Epithelial cell of esophagus (primary cell): ENCODE measurements around the gene ITGB2.
"Not testable (repeated sequence)": the region's sequence is repeated elsewhere in the genome, so short reads cannot be mapped to it uniquely, and the experiment has no call there.

Source experiments
- DNase-seq: peaks from one replicate; pipeline ENCODE4 v3.0.0; 2010; ENCODE audit warnings: low read depth
- H3K4me3 ChIP-seq: 2 replicates; pipeline ENCODE4 v1.5.1; 2011; ENCODE audit warnings: mild to moderate bottlenecking, low read length, control low read depth
- TF ChIP-seq, protein P1 (sequence below): IDR thresholded peaks from 2 replicates; pipeline ENCODE4 v1.5.1; 2011; ENCODE audit warnings: low read depth, mild to moderate bottlenecking, low read length, control low read depth, inconsistent platforms; ENCODE audit not compliant: insufficient read depth; ENCODE audit errors: missing control alignments

The ITGB2 gene

DNA sequence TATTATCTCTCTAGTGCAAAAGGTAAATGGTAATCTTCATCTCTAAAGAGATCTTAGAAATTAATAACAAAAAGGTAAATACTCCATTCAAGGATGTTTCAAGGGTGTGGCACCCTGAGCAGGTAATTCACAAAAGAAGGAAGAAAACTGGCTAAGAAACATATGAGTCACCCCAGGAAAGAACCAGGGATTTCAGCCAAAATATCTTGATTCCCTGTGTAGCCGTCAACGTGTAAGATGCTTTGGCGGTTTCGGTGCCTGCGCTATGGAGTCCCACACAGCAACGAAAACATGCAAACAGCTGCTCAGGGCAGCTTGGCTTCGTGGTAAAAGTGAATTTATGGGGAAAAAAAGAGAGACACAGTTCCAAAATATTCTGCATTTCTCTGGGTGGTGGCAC is 3.7 kb downstream of the ITGB2 start:
- no peak overlapping the region for H3K4me3 ChIP-seq
- peak; percentile 81 for DNase-seq
- TF ChIP-seq, protein P1, sequence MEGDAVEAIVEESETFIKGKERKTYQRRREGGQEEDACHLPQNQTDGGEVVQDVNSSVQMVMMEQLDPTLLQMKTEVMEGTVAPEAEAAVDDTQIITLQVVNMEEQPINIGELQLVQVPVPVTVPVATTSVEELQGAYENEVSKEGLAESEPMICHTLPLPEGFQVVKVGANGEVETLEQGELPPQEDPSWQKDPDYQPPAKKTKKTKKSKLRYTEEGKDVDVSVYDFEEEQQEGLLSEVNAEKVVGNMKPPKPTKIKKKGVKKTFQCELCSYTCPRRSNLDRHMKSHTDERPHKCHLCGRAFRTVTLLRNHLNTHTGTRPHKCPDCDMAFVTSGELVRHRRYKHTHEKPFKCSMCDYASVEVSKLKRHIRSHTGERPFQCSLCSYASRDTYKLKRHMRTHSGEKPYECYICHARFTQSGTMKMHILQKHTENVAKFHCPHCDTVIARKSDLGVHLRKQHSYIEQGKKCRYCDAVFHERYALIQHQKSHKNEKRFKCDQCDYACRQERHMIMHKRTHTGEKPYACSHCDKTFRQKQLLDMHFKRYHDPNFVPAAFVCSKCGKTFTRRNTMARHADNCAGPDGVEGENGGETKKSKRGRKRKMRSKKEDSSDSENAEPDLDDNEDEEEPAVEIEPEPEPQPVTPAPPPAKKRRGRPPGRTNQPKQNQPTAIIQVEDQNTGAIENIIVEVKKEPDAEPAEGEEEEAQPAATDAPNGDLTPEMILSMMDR: no peak

DNA sequence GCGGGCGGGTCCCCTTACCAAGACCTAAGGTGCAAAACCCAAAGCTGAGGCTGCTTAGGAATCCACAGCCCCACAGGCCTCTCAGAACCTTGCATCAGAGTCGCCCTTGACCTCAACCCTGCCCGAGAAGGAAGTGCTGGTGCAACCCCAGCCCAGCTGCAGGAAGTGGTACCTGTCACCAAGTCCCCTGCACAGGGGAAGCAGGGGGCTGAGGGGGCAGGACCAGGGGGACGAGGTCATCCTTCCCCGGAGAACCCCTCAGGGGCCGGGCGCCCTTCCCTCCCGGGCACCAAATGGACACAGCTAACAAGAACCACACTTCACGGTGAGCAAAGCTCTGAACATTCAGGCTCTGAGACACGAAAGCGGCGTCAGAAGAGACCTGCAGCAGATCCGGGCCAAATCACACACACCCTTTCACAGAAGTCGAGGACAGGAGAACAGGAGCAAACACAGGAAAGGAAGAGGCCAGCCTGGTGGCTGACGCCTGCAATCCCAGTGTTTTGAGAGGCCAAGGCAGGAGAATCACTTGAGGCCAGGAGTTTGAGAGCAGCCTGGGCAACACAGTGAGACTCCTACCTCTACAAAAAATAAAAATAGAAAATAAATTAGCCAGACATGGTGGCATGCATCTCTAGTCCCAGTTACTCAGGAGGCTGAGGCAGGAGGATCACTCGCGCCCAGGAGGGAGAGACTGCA is 6.4 kb downstream of the ITGB2 start:
- DNase-seq: no peak
- H3K4me3 ChIP-seq: no peak overlapping the region
- TF ChIP-seq, protein P1: no peak

DNA sequence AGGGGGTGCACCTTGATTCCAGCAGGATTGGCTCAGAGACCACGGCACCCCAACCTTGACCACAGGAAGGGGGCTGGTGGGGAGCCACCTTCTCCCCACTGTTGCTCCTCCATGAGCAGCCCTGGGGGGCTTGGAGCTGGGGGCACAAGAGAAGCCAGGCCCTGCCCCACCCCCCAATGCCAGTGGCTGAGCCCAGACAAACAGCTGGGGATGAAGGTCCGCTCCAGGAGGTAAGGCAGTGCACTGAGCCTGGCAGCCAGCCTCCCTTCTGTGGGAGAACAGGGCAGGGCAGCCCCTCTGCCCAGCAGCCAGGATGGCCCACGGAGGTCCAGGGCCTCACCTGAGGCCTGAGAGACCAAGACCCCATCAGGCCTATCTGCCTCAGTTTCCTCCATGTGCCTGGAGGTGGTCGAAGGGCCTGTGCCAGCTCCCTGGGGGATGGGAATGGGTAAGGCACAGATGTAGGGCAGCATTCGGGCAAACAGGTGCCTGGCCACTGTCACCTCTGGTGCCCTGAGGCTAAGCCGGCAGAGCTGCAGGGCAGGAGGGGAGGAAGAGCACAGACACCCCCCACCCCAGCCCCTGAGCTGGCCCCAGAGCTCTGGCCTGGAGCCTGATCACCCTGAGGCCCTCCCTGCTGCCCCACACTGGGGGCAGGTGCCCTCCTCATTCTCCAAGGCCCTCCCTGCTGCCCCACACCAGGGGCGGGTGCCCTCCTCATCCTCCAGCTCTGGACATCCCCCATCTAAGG is 7.1 kb downstream of the ITGB2 start:
- H3K4me3 ChIP-seq: no peak overlapping the region
- no peak for DNase-seq
- TF ChIP-seq, protein P1: no peak

DNA sequence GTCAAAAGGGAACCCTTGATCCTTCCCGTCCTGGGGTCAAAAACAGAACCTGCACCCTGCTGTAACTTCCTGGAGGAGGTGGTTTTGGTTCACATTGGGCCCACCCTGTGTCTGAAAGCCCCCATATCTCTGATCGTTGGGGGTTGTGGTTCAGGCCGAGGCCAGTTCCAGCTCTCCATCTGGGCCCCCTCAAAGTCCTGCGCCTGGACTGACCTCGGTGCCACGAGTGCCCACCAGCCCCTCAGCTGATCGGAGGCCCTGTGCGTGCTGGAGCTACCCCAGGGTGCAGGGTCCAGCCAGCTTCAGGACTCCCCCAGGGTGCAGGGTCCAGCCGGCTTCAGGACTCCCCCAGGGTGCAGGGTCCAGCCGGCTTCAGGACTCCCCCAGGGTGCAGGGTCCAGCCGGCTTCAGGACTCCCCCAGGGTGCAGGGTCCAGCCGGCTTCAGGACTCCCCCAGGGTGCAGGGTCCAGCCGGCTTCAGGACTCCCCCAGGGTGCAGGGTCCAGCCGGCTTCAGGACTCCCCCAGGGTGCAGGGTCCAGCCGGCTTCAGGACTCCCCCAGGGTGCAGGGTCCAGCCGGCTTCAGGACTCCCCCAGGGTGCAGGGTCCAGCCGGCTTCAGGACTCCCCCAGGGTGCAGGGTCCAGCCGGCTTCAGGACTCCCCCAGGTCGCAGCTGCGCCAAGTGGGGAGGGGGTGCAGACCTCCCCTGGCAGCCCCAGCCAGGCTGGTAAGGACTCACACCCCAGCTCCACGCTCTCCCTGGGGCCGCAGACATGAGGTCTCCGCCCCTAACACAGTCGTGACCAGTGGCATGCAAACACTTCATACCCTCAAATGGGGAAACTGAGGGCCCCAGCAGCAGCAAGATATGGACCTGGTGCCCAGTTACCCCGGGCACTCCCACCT is 7.9 kb downstream of the ITGB2 start:
- not testable (repeated sequence) for H3K4me3 ChIP-seq, DNase-seq

DNA sequence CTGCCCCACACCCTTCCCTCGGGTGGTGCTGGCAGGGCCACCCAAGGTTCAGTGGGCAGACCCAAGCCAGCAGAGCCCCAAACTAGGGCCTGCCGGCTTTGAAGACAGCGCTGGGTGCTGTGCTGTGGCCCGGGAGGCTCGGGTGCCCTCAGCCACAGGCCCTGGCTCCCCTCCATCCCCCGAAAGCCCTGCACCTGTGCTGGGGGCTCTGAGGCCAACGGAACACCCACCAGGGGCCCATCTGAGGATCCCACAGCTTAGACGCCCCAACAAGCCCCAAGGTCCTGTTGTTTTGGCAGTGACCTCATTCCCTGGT is 8.6 kb downstream of the ITGB2 start:
- TF ChIP-seq, protein P1: no peak
- no peak overlapping the region for H3K4me3 ChIP-seq

DNA sequence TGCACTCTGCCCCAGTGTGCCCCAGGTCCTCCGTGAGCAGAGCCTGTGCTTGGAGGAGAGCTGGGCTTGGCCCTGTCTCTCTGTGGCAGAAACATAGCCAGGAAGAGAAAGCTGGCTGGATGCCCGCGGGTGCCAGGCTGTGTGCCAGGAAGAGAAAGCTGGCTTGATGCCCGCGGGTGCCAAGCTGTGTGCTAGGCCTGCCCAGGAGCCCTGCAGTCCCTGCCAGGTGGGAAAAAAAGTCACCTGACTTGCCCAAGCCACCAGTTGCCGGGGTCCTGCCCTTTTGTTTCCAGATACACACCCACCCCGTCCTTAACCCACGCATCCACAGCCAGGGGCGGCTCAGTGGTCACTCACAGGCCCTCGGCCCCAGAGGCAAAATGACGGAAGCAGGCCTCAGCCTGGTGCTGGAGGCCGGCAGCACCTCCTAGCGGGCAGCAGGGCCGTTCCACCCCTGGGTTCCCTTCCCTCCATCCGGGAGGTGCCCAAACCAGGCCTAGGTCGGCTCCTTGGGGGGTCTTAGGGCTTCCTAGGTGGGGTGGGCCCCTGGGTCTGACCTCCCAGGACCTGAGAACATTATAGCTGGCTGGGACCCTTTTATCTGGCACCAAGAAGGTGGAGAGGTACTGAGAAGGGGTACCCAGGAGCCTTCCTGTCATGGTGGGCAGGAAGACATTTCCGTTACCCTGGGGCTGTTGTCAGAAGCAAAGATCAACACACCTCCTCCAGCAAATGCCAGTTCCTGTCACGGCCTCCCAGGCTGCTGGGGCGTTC is 9.1 kb downstream of the ITGB2 start:
- H3K4me3 ChIP-seq: no peak overlapping the region
- DNase-seq: peak; percentile 69
- TF ChIP-seq, protein P1: peak; percentile 52

More for the DNA sequence above, 8.6 kb downstream of the ITGB2 start:
- no peak for DNase-seq

DNA sequence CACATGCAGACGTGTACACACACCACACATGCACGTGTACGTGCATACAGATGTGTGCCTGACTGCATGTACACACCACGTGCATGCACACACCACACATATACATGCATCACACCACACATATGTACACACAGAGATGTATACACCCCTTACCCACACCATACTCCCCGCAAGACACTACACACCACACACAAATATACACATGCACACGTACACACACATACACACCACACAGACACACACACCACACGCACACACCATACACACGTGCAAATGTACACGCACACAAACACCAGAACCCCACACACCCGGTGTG is 9.7 kb downstream of the ITGB2 start:
- H3K4me3 ChIP-seq: no peak overlapping the region
- no peak for DNase-seq
- TF ChIP-seq, protein P1: no peak
